ENCODE measurements around the gene SORBS2.

- TF ChIP-seq EZH2 (IDR thresholded peaks at IDR 0.05; ENCODE audit: insufficient read depth, poor library complexity, severe bottlenecking): no peak
- TF ChIP-seq EZH2phosphoT487 (IDR thresholded peaks at IDR 0.05; ENCODE audit: insufficient read depth, low read depth): no peak
These were observed 101.5 kb downstream of the SORBS2 start for GRCh38 chr4:185710487-185710995.

Measured in GM23248 (cell line).